IPS DF 19.7 (cell line): ENCODE results near the gene UNC5B.

ENCODE experiments used
- DNase-seq: peaks from one replicate; pipeline ENCODE4 v3.0.0-alpha.2; 2013; ENCODE audit warnings: low read depth, low spot score

The UNC5B gene

DNA sequence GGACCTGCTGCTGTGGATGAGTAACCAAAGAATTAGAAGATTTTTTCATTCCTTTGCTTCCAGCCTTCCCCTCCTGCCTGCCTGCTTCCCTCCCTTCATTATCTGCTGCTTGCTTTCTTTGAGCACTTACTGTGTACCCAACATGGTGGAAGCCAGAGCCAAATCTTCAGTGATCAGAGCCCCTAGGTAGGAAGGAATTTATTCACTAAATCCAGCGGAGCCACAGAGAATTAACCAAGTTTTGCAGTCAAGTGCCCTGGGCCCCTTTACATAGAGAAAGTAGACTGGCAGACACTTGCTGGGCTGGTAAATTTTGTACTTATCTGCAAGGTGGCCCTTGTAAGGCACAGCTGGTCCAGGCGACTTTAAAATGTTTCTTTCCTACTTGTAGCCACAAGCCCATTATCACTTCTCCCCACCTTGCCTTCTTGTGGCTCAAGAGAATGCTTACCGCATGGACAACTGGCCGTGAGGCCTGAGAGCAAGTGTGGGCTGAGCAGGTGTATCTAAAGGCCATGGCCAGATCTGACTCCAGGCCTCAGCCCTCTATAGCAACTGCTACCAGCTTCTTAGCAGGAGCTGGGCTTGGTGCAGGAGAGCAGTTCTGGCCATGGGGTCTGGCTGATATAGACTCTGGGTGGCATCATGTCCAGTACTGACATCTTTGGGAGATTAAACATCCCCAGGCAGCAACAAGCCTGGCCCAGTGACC, 11.1 kb downstream of the UNC5B start:
- DNase-seq, result no peak

DNA sequence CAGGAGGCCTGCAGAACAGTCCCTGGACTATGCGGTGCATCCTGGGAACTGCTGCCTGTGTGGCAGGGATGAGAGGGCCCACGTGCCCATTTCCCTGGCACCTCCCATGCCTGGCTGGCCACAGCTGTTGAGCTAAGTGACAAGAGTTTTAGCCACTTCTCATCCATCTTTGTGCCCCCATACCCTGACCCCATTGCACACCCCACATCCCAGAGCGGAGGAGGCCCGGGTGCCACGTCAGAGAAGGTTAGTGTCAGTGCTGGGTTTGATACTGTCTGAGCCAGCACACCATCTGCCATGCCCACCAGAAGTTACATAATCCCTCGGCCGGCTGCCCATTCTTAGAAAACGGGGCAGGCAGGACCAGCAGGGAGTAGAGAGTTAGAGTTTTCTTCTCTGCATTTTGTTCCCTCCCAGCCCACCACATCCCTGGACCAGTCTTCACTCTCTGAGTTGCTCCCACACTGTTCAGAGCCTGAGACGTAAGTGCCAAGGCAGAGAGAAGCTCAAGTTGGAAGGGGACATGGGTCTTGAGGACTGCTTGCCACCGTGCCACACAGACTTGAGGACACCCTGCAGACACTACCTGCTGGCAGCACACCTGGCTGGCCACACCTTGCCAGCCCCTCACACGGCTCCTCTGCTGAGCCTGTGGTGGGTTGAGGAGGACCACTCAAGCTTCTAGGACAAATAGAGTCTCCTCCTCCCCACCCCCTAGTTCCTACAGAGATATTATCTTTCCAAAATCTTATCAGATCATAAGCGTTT, 13.1 kb downstream of the UNC5B start:
- DNase-seq, result no peak

DNA sequence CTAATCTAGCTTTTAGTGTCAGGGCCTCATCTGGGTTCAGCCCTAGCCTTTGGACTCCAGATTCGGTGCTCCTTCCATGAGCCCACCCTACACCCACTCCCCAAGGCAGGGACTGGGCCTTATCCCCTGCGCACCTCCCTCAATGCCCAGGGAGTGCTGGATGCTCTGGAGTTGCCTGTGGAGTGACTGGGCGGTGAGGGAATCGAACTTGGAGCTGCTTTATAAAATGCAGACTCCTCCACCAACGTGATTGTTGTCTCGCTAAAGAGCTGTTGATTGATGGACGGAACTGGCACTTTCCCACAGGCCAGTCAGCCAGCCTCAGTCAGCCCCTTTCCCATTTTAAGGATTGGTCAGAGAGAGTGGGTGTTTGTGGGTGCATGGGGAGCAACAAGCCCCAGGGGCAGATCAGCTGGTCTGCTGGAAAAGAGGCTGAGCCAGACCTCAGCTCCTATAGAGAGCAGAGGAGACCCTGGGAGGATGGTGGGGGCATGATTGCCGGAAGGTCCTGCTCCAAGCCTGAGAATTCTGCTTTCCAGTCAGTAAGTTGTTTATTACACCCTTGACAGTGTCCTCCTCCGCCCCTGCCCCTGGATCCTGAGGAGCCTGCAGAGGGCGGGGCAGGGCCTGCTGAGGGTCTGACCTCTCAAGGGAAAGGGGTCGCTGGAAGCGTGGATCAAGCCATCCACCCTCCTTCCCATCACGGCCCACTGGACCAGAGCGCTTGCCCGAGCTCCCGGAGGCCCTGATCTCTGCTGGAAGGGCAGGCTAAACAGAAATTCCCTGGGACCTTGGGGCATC, 16.7 kb downstream of the UNC5B start:
- DNase-seq, result no peak

DNA sequence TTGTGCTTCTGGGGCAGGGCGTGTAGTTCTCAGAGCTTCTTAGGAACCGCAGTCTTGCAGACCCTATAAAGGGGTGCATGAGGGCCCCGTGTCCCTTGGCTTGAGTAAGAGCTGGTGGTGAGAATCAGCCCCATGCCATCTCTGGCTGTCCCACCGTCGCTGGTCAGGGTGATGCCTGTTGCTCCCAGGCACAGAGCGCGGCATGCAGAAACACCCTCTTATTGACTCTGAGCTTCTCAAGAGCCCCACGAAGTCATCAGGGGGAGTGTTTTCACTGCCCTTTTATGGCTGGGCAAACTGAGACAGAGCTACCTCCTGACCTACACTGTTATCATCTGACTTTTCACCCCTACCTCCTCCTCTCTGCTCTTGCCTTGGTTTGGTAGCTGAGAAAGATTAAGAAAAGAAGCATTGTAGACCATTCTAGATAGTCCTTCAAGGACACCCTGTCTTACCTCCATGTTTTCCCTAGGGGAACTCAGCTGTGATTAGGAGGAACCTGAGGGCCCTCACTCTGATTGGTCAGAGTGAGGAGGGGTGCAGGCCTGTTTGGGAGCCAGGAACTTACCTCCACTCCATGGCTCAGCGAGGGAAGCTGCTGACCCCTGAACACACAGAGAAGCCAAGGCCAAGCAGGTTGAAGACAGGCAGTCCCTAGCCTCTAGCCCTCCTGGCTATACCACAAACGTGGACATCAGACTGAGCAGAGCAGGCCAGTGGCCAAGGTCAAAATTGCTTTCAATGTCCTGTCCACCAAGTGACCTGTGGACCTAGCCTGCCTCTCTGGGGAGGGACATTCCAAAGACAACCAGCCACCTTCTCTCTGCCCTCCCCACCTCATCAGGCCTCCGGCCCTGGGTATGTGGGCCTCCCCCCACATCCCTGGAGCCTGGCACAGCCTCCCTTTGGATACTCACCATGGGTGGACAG, 17.6 kb downstream of the UNC5B start:
- no peak for DNase-seq

DNA sequence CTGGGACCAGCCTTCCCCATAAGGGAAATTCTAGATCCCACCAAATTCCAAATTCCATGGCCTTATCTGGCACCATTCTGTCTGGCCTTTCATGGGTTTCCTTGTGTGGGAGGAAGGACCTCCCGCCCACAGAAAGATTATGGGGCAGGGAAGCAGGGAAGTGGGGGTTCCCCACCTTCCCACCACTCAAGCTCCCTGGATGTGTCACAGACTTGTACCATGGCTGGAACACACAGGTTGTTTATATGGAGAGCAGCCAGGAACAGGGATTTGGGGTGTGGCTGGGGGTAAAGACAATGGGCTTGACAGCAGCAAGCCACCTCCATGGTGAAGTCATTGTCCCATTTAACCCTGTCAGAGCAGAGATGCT, 18.3 kb downstream of the UNC5B start:
- DNase-seq, result no peak

DNA sequence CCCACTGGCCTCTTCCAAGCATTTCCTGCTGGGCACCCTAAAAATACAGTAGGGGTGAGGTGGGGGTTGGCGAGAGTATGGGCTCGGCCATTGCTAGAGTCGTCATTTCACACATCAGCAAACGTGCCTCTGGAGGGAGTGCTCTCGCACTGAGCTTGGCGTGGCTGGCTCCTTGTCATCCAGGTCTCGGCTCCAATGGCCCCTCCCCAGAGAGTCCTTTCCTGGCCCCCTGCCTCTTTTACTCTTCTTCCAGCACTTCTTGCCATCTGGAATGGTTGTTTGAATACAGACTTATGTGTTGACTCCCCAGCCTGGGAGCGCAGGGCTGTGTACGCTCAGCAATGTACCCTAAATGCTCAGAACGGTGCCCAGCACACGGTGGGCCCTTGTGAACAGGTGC, 18.8 kb downstream of the UNC5B start:
- DNase-seq, result no peak

DNA sequence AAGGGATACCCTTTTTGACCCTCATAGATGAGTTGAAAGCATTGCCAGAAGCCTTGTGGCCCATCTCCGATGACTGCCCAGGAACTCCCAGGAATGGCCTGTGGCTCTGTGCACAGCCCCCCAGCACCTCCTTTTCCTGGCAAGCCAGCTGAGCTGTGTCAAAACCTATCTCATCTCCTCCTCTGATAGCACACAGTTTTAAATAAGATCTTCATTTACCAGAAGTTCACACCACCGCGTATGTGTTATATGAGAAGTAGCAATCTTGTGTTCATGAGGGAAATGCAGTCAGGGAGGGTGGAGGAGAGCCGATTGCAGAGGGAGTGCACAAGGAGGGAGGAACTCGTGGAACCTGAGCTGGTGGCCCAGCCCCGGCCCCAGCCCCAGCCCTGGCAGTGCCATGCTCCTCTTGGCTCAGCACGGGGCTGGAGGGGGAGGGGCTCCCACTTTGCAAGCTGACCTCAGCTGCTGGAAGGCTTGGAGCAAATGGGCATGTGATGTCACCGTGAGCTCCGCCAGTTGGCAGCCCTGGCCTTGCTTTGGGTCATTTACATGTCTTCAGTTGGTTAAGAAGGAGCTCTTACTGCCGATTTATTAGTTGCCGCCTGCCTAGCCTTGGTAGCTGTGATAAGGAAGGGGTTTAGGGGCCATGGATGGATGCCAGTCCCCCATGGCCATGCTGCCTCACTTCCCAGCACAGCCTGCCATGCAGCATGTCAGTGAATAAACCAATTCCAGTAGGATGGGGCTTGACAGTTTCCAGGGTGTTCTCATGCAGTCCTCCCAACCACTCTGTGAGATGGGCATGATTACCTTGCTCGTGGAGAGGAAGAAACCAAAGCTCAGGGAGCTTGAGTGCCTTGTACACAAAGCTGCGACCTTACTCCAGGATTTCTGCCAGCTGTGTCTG, 20.0 kb downstream of the UNC5B start:
- DNase-seq, result no peak

DNA sequence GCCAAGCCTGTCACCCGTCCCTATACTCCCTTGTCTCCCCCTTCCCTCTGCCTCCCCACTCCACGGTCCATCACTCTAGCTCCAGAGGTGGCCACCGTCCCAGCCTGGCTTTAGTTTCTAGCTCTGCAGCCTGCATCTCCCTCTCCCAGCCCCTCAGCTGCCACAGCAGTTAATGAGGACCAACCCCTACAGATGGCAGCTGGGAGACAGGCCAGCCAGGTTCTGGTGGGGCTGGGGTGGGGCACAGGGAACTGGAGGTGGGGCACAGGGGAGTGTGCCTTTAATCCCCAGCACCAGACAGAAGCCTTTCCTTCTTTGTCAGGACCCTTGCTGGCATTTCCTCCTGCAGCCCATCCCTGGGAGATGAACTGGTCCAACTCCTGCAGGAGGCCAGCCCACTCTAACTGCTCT, 21.1 kb downstream of the UNC5B start:
- no peak for DNase-seq

DNA sequence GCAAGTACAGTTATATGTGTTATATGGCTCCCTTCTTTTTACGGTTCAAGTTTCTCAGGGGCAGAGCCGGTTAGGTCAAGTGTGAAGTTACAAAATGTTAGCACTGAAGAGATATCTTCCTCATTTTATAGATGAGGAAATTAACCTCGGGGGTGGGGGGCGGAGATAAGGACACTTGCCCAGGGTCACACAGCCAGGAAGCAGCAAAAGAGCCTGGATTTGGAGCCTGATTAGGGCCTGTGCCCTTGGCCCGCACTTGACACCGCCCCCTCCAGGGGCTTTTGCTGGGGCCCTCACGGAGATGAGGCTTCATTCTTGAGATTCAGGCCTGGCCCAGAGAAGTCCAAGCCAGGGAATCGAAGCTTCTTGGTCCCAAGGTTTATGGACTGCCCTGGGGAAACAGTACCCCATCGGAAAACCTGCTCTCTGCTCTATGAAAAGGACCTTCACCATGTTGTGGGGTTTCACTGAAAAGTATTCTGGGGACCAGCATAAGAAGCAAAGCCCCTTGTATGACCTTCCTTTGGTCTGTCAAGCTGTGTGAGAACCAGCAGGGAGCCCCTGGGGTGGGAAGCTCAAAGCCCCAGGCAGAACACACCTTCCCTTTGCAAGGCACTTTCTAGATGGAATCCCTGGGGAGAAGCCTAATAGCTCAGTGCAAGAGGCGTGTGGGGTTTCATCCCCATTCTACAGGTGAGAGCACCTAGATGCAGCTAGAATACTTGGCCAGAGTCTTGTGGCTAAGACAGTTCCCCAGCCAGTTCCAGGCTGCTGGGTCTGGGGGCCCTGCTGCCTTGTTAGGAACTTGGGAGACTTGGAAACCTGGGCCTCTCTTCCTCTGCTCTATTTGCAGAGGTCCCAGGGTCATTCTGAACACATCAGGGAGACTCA, 21.9 kb downstream of the UNC5B start:
- DNase-seq, result no peak

DNA sequence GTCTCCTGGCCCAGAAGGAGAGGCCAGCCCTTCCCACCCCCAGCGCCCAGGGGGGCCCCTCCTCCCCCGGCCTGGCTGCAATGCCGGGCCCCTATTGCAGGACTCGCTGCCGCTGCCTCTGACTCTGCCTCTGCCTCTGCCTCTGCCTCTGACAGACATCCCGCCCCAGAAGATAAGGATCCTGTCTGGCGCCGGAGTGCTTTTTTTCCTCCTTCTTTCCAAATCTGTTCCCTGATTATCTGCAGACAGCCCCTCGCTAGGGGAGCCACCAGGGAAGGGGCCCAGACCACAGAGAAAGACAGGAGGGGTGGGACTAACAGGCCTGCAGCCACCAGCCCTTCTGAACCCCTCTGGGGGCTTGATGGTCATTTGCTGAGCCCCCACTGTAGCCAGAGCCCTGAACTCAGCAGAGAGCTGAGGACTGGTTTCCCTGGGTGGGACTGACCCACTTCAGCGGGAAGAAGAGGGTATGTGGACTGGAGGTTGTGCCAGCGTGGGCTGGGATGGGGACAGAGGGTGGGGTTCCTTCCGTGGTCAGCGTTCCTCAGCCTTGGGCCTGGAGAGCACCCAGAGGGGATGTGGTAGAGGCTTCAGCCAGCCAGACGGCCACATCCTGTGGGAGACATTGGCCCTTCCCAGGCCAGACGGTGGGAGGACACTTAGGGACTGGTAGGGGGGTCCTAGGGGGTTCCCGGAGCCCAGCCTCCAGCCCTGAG, 22.8 kb downstream of the UNC5B start:
- no peak for DNase-seq

DNA sequence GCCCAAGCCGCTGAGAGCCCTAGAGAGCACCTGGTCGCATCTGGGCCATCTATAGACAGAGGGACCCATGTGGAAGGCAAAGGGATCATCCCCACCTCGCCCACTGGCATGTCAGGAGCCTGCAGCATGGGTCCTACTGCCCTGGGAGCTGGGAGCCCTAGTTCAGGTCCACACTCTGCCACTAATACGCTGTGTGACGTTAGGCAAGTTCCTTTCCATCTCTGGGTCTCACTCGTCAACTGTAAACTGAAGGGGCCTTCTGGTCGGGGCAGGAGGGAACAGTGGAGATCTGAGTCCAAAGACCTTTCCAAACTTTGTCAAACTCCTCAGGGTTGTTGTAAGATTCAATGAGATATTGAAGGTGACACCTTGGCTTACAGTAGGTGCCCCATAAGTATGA, 23.4 kb downstream of the UNC5B start:
- DNase-seq, result no peak

DNA sequence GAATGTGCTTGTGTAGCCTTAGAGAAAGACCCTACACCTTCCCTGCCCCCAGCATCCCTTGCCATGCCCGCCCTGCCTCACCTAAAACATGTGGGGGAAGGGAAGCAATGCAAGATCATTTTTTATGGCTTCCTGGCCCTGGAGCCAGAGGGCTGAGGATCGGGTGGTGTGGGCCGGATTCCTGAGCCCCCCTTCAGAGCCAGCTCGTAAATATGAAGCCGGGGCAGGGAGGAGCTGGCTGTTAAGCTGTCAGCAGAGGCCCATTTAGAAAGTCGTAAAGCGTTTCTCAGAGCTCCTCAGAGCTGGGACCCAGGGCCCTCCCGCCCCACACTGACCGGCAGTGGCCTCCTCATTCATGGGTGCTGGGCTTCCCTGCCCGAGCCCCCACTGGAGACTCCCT, 23.9 kb downstream of the UNC5B start:
- no peak for DNase-seq

DNA sequence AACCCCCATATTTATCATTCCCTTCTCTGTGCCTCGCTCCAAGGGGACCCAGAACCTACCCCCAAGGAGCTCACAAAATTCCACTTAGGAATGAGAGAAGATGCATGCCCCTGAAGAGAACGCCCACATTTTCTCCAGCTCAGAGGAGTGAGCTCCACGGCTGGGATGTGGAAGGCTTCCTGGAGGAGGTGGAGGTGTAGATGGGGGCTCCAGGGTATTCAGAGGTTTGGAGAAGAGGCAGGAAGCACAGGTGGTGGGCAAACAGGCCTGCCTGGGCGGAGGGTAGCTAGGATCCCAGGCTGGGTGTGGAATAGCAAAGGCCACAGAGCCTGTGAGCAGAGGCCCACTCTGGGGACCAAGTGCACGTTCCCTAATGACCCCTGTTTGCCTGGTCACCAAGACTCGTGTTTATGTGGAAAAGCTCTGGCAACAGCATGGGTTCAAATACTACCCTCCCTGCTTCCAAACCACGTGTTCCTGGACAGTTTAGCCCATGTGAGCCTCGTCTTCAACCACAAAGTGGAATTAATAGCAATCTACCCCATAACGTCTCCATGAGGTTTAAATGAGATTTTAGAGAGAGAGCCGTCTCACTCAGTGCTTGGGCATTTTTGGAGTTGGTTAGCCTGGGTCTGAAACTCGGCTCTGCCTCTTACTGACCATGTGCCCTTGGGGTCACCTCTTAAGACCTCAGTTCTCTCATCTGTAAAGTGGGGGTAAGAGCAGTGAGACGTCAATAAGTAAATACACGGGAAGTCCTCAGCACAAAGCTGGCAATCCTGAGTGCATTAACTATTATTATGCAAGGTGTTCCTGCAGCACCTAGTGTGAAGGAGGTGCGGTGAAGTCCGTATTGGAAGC, 24.7 kb downstream of the UNC5B start:
- no peak for DNase-seq

DNA sequence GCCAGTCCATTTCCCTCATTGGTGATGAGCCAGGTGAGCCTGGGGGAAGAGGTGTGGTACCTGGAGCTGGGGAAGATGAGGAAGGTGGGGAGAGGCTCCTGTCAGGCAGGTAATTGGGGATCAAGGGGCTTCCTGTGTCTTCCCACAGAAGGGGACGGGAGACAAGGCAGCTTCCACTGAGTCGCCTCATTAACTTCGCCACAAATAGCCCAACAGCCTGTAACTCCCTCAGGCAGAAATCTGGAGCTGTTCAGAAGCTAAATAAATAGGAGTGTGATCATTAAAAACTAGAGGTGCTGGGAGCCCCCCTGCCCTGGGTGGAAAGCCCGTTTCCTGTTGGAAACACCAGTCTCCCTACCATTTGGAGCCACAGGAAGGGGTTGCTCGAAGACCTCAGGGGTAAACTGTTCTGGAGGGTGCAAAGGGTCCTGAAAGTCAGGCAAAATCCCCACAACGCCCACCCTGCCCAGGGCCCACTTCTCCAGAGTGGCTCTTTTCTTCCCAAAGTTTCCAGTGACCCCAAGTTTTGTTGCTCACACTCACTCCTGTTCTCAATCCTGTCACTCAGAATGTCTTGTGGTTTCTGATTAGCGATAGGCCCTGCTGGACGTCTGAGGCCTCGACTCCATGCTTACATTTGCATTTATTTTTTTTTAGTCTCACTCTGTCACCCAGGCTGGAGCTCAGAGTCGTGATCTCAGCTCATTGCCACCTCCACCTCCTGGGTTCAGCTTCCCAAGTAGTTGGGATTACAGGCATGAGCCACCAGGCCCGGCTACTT, 25.7 kb downstream of the UNC5B start:
- DNase-seq, result no peak

DNA sequence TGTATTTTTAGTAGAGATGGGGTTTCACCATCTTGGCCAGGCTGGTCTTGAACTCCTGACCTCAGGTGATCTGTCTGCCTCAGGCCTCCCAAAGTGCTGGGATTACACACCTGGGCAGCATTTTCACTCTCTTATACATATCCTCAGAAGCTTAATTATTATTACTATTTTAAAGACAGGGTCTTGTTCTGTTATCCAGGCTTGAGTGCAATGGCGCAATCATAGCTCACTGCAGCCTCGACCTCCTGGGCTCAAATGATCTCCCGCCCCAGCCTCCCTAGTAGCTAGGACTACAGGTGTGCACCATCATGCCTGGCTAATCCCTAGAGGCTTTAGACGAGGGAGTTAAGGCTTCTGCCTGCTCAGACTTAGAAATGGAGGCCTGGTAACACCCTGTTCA, 26.3 kb downstream of the UNC5B start:
- DNase-seq, result no peak

DNA sequence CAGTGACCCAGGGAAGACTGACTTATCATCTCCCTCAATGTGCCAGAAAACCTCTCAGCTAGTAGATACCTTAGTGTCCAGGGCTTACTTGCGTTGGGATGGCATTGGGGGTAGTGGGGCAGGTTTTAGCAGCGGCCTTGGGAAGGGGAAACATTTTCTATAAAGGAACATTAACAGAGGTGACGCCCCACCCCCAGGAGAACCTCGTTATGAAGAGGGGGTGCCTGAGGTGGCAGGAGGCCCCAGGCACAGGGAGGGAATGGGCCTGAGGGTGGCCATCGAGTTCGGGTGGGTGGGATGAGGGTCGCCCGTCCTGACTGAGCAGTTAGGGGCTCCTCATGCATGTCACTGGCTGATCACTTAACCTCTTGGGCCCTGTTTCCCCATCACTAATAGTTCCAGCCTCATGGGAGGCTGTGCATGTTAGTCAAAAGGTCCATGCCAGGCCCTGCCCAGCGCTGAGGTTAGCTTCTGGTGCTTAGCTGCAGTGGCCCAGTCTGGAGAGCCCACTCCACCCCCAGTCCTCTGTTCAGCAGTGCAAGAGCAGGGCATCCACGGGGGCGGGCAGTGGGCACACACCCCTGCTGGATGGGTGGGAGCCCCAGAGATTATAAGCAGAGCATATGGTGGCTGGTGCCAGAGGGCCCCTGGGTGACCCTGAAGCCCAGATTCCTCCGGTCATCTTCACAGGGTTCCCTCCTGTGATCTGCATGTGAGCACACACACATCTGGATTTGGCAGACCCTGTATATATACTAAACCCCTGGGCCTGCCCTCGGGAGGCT, 27.0 kb downstream of the UNC5B start:
- no peak for DNase-seq
